HepG2 (cell line): Measurements from ENCODE around the gene STC2. TPM values are rescaled to one million over a fixed set of nuclear protein-coding genes. Genes with fewer than 3 reads are reported as not detected.

ENCODE experiments used
- CAMTA2 ChIP-seq: sonication (generic); formaldehyde crosslinking; IDR thresholded peaks from 2 replicates; pipeline ENCODE4 v1.4.0; 2020; ENCODE audit warnings: mild to moderate bottlenecking, missing genetic modification reagents, borderline replicate concordance
- DMAP1 ChIP-seq: IDR thresholded peaks from 2 replicates; pipeline ENCODE4 v1.6.1; 2016
- ERF ChIP-seq: IDR thresholded peaks from 2 replicates; pipeline ENCODE4 v1.6.1; 2018; ENCODE audit warnings: missing biosample characterization, missing genetic modification reagents
- HNF4A ChIP-seq: sonication (generic); formaldehyde crosslinking; IDR thresholded peaks from 2 replicates; pipeline ENCODE4 v1.4.0; 2020; ENCODE audit warnings: missing genetic modification reagents
- HNRNPLL ChIP-seq: fragments of 200-400 bp; formaldehyde crosslinking; IDR thresholded peaks from 2 replicates; pipeline ENCODE4 v1.6.1; 2017; ENCODE audit warnings: mild to moderate bottlenecking, low read depth, low read length; ENCODE audit not compliant: poor library complexity, severe bottlenecking
- ISX ChIP-seq: sonication (generic); formaldehyde crosslinking; conservative IDR thresholded peaks from 2 replicates; pipeline ENCODE4 v1.5.0; 2020; ENCODE audit warnings: missing genetic modification reagents
- KDM6A ChIP-seq: IDR thresholded peaks from 2 replicates; pipeline ENCODE4 v1.6.1; 2016; ENCODE audit warnings: low read depth
- NFE2 ChIP-seq: sonication (generic); formaldehyde crosslinking; IDR thresholded peaks from 2 replicates; pipeline ENCODE4 v1.4.0; 2020; ENCODE audit warnings: missing genetic modification reagents
- YY1 ChIP-seq: IDR thresholded peaks from 2 replicates; pipeline ENCODE4 v1.6.1; 2011; ENCODE audit warnings: low read length, low read depth, moderate library complexity, mild to moderate bottlenecking; ENCODE audit not compliant: insufficient read depth, insufficient replicate concordance
- ZFAT ChIP-seq: sonication (generic); formaldehyde crosslinking; conservative IDR thresholded peaks from 2 replicates; pipeline ENCODE4 v1.8.1; 2023; ENCODE audit warnings: missing genetic modification reagents, inconsistent platforms
- ZNF124 ChIP-seq: sonication (generic); formaldehyde crosslinking; IDR thresholded peaks from 2 replicates; pipeline ENCODE4 v1.4.0; 2020; ENCODE audit warnings: missing genetic modification reagents
- ZNF609 ChIP-seq: sonication (generic); formaldehyde crosslinking; IDR thresholded peaks from 2 replicates; pipeline ENCODE4 v1.4.0; 2020; ENCODE audit warnings: mild to moderate bottlenecking, missing genetic modification reagents, borderline replicate concordance
- polyA plus RNA-seq, 8 experiments: library from polyadenylated mRNA; depleted of rRNA in 3 of 8; stranded (reverse) in 7 of 8; unstranded in 1 of 8; fragments of >200 nt; fragmentation: Illumina TruSeq in 4 of 8; extraction: Trizol in 4 of 8; gene quantifications; 2 replicates each; pipeline versions ENCODE4 v1.2.1 to v1.2.3, GENCODE V29; 2011 to 2016; ENCODE audit warnings: low read depth in 4 of 8, missing spikeins in 1 of 8, mixed read lengths in 1 of 8; ENCODE audit not compliant: insufficient read depth in 1 of 8
- total RNA-seq, 5 experiments: library from RNA; depleted of rRNA; stranded (reverse); fragments of >200 nt; fragmentation: Illumina TruSeq; extraction: Trizol; gene quantifications; 2 replicates each; pipeline ENCODE4 v1.2.3, GENCODE V29; 2016; ENCODE audit warnings: low read depth in 1 of 5
- TF ChIP-seq, protein P1 (sequence below): sonication (generic); formaldehyde crosslinking; conservative IDR thresholded peaks from 2 replicates; pipeline ENCODE4 v1.8.0; 2022; ENCODE audit warnings: mild to moderate bottlenecking, moderate library complexity, missing genetic modification reagents
- TF ChIP-seq, protein P2 (sequence below): IDR thresholded peaks from 2 replicates; pipeline ENCODE4 v1.6.1; 2016; ENCODE audit warnings: mild to moderate bottlenecking, missing biosample characterization, missing genetic modification reagents
- TF ChIP-seq, protein P3 (sequence below): sonication (generic); formaldehyde crosslinking; IDR thresholded peaks from 2 replicates; pipeline ENCODE4 v1.4.0; 2020; ENCODE audit warnings: missing genetic modification reagents

STC2 gene
- total and polyA plus RNA-seq, 2 of the 13 experiments (the other 11 are each of a cell fraction or from before 2014, with no cell fraction given), result 27.1 to 69.2 TPM

GRCh38 chr5:173303878-173304590 lies 24.2 kb downstream of the STC2 start (continued):
- no peak for TF ChIP-seq ZFAT (CRISPR knock-in tag)
- TF ChIP-seq KDM6A (CRISPR knock-in tag), result no peak; the same call in 1 of the 2 replicates
- TF ChIP-seq, protein P1, sequence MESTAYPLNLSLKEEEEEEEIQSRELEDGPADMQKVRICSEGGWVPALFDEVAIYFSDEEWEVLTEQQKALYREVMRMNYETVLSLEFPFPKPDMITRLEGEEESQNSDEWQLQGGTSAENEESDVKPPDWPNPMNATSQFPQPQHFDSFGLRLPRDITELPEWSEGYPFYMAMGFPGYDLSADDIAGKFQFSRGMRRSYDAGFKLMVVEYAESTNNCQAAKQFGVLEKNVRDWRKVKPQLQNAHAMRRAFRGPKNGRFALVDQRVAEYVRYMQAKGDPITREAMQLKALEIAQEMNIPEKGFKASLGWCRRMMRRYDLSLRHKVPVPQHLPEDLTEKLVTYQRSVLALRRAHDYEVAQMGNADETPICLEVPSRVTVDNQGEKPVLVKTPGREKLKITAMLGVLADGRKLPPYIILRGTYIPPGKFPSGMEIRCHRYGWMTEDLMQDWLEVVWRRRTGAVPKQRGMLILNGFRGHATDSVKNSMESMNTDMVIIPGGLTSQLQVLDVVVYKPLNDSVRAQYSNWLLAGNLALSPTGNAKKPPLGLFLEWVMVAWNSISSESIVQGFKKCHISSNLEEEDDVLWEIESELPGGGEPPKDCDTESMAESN (CRISPR knock-in tag), result no peak
- TF ChIP-seq ZNF124 (CRISPR knock-in tag), result no peak
- TF ChIP-seq YY1, result no peak
- peak; percentile 47; the same call in 1 of the 2 replicates for TF ChIP-seq ZNF609 (CRISPR knock-in tag)
- TF ChIP-seq ISX, result 0 out of 2 replicates have a peak, but pooled peaks have one; percentile 29
- no peak for TF ChIP-seq CAMTA2 (CRISPR knock-in tag)
- peak; percentile 66; the same call in 1 of the 2 replicates for TF ChIP-seq NFE2 (CRISPR knock-in tag)
- TF ChIP-seq DMAP1 (CRISPR knock-in tag), result no peak
- TF ChIP-seq, protein P2, sequence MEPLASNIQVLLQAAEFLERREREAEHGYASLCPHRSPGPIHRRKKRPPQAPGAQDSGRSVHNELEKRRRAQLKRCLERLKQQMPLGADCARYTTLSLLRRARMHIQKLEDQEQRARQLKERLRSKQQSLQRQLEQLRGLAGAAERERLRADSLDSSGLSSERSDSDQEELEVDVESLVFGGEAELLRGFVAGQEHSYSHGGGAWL (CRISPR knock-in tag), result no peak
- TF ChIP-seq ERF (CRISPR knock-in tag), result no peak; the same call in 1 of the 2 replicates
- TF ChIP-seq HNF4A (CRISPR knock-in tag), result peak; percentile 59
- TF ChIP-seq HNRNPLL, result no peak
- TF ChIP-seq, protein P3, sequence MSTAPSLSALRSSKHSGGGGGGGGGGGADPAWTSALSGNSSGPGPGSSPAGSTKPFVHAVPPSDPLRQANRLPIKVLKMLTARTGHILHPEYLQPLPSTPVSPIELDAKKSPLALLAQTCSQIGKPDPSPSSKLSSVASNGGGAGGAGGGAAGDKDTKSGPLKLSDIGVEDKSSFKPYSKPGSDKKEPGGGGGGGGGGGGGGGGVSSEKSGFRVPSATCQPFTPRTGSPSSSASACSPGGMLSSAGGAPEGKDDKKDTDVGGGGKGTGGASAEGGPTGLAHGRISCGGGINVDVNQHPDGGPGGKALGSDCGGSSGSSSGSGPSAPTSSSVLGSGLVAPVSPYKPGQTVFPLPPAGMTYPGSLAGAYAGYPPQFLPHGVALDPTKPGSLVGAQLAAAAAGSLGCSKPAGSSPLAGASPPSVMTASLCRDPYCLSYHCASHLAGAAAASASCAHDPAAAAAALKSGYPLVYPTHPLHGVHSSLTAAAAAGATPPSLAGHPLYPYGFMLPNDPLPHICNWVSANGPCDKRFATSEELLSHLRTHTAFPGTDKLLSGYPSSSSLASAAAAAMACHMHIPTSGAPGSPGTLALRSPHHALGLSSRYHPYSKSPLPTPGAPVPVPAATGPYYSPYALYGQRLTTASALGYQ (CRISPR knock-in tag), result peak; percentile 52
